Stimulated activated CD8-positive, alpha-beta memory T cell treated with anti-CD3 and anti-CD28 coated beads, Interleukin-4, amount 100 ng/mL, for 4 hours (primary cell): ENCODE data around the gene CASP12.

Experiments used
- DNase-seq, 2 donors: peaks; one replicate each; pipeline ENCODE4 v3.0.0-alpha.2; 2020; ENCODE audit warnings: low read depth in 2 of 2, low spot score in 1 of 2

CASP12 gene

GRCh38 chr11:104892723-104893511 is 5.3 kb downstream of the CASP12 start:
- no peak for DNase-seq

DNA sequence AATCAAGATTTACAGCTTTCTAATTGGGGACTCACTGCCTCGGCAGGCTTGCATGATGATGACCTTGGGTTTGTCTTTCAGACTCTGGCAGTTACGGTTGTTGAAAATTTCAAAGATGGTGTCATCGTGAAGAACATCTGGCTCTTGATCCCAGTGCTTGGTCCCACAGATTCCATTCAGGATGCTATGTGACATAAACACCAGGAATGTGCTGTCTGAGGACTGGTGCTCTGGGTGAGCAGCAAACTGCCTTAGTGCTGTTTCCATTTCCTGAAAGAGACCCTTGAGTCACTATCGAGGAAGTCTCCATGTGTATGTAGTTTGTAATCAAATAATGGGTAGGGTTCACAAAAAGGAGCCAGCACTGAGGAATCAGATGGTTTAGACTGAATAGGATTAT is 7.1 kb downstream of the CASP12 start:
- DNase-seq: no peak

GRCh38 chr11:104883342-104883741 is 14.9 kb downstream of the CASP12 start:
- no peak for DNase-seq

DNA sequence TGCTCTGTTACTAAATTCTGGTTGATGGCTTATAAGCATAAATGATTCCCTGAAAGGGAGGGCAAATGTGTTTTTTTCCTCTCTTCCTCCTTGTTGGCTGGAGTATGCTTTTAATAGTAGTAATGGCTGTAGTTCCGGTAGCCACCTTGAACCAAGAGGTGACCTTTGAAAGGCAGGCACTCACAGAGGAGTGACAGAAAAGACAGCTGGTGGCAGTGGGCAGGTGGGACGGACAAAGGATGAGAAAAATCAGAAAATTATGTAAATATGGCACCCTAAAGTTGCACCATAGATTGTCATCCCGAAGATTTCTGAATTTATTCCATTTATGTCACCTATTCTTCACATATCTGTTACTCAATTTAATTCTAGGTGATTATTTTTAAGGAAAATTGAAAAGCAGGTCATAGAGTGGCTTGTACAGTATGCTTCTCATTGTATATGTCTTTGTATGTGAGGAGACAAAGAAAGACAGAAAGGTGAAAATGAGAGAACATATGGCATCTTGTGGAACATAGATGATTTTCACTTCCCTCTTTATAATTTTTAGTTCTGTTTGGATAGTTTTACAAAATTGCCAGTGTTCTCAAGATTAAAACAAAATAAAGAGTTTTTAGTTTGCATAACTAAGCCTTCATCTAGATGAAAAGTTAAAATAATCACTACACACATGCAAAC is 17.0 kb downstream of the CASP12 start:
- DNase-seq: no peak

- DNase-seq: no peak
Measured at GRCh38 chr11:104879514-104880190, 18.6 kb downstream of the CASP12 start.

DNA sequence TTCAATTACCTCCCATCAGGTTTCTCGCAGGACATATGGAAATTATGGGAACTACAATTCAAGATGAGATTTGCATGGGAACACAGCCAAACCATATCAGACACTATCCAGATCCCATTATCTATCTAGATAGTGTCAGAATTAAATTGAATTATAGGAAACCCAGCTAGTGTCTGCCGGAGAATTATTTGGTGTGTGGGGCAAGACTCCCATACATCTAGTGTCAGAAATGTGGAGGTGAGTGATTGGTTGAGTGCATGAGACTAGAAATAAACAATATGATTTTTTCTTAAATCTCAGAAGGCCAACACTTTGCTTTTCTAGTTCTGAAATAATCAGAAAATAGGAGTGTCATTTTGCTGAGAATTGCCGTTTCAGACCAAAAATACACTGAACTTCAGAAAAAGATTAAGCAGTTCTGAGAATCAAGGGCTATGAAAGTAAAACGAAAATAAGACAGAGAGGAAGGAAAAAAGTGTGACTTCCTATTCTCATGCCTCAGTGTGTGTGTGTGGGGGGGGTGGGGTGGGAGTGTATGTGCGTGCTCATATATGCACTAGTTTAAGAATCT is 21.3 kb downstream of the CASP12 start:
- no peak for DNase-seq

DNA sequence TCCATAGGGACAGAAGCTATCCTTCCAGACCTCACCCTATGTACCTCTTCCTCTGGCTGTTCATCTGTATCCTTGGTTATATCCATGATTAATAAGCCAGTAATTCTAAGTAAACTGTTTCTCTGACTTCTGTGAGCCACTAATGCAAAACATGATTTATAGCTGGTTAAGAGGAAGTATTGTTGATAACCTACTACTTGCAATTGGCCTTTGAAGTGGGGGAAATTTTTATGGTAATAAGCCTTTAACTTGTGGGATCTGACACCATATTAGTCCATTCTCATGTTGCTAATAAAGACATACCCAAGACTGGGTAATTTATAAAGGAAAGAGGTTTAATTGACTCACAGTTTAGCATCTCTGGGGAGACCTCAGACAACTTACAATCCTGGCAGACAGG is 21.9 kb downstream of the CASP12 start:
- DNase-seq: no peak

- no peak for DNase-seq
Measured at GRCh38 chr11:104873252-104873651, 25.0 kb downstream of the CASP12 start.

- DNase-seq: no peak
Measured at GRCh38 chr11:104872393-104872792, 25.9 kb downstream of the CASP12 start.

DNA sequence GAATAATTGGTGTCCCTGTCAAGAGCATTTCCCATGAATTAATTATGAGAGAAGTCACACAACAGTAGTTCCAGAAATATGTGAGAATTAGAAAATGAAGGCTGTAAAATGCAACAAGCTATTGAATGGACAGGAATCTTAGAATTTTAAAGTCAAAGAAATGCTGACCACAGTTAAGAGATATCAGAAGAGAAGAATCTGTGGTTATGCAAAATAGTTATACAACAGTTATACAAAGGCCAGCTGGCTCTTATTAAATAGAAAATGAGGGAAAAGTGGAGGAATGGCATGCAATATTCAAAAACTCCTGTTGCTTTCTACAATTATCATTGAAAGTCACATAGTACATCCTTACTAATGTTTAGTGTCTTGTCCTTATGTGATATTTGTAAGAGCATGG is 27.4 kb downstream of the CASP12 start:
- DNase-seq: no peak

- no peak for DNase-seq
Measured at GRCh38 chr11:104866815-104867214, 31.4 kb downstream of the CASP12 start.

DNA sequence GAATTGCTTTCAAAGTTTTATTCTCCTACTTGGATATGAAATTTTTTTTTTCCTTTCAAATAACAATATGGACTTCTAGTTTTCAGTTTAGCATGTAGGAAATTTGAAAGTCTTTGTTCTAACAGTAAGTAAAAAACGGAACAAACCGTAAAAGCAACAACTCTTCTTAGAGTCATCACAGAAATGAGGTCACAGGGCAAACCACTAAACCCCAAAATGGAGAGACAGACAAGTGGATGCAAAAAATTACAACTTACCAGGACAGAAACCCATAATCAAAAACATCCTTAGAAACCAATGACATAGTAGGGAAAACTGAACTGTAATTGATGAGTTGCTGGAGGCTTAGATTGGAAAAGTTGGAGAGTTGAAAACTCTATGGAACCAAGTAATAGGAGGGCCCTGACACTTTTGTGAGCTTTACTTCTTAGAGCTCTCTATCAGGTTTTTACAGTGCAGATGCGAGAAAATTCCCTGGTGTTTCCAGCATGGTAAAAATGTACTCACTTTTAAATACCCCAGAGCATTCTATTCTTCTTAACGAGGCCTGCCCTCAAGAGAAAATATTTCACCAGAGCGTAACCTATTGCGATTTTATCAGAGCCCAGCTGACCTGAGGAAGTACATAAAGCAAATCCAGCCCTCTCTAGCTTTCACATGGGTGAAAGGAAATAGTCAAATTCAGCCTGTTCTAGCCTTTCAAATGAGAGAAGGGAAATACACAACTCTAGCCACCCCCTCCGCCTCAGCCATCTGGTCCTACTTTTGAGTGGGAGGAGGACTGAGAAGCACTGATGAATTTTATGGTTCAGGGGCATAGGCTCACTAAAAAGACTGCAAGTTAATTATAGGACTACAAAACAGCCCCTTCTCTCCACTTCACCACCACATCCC is 39.1 kb downstream of the CASP12 start:
- DNase-seq: no peak

GRCh38 chr11:104856607-104857006 is 41.7 kb downstream of the CASP12 start:
- no peak for DNase-seq

DNA sequence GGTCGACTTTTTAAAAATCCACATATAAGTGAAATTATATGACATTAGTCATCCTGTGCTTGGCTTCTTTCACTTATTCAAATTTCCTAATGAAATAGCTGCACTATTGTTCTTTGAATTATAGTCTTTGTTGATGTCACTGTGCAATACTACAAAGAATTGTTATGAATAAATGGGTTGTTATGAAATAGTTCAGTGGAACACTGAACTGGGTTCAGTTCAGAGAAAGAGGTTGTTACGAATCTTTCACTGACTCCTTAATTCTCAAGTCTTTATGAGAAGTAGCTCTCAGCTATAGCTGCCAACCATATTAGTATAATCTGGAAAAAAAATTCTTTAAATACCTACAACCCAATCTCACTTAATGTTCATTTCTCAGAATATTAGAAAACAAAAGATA is 42.3 kb downstream of the CASP12 start:
- DNase-seq: no peak

- DNase-seq: no peak
Measured at GRCh38 chr11:104853276-104853675, 45.0 kb downstream of the CASP12 start.

GRCh38 chr11:104852811-104853210 is 45.4 kb downstream of the CASP12 start:
- DNase-seq: no peak

GRCh38 chr11:104846216-104846615 is 52.0 kb downstream of the CASP12 start:
- no peak for DNase-seq

DNA sequence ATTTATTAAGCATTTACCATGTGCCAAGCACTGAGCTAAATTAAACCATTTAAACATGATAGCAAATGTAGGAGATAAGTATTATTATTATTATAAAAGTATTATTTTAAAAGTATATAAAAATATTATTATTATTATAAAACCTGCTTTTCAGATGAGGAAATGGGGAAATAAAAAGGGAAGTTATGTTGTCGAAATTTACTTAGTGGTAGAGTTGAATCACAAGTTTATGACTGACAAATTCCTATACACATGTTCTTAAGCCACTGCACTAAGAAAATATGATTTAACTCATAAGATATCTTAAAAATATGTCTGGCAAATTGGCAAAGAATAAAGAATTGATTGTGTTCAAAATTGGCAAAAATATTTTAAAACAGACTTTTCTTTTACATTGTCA is 53.8 kb downstream of the CASP12 start:
- DNase-seq: no peak

GRCh38 chr11:104843150-104843836 is 55.0 kb downstream of the CASP12 start:
- DNase-seq: no peak

DNA sequence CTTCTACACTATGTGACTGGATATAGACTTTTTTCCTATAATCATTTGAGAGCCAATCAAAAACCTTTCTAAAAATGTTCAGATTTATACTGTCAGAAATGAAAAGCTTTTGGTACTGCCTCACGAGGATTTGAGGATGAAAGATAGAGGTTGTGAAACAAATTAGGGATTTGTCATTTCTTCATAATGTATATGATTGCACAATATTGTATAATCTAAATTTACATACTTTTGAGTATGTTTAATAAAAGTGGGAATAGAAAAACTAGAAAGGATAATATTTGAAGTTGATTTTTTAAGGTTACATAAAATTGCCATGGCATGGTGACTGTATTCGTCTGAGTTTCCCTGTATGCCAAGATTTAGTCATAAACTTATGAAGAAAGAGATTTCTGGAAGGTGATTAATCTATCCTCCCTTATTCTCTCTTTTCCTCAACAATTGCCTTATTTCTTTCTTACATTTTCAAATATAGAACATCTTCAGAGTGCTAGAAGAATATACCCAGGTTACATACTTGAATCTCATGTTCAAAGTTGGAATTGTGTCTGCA is 56.2 kb downstream of the CASP12 start:
- DNase-seq: no peak
